Measurements from ENCODE around the gene UBALD1. TPM values are rescaled to one million over a fixed set of nuclear protein-coding genes. Genes with fewer than 3 reads are reported as not detected.

The UBALD1 gene
- total RNA-seq, 1 experiment from 2014 or later, result 29.9 TPM

DNA sequence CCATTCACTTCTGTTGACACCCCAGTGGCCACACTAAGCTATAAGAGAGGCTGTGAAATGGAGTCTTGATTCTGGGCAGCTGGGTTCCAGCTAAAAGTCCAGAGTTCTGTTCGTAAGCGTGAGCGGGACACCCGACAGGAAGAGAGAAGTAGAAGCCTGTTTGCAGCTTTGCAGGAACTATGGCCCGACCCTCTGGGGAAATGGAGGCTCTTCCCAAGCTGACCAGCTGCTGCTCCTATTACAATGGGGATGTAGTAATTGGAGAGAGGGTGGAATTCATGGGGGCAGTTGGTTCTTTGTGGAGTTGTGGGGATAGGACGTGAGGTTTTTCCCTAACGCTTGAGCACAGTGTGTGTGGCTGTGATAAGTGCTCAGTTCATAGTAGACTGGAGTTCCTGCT is 28.4 kb downstream of the UBALD1 start:
- H3K9me3 ChIP-seq (ENCODE audit: control insufficient read depth, insufficient read depth, low read depth, low read length), result no peaks in the 10 kb centered on the region; the same call in 1 of the 2 replicates
- intact Hi-C loops (cut with micrococcal nuclease; ENCODE audit: unreplicated experiment), result loop anchor here (5.0 kb wide), 2 partner anchors 69 to 84 kb away; no protein-coding TSS in a partner anchor

DNA sequence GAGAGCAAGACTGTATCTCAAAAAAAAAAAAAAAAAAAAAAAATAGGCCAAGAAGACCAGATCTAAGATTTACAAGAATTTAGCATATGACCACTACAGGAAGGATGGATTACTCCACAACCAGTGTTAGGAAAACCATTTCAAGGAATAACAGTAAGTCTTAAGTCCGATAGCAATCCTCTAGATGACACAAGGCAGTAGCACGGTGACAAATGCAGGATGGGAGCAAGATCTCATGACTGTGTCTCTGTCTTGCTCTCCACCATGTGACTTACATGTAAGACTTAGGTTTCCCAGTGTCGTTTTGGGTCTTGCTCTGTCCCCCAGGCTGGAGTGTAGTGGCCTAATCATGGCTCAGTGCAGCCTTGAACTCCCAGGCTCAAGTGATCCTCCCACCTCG is 30.8 kb downstream of the UBALD1 start:
- in situ Hi-C loops (cut with HindIII; ENCODE audit: low pct_unique_long_range_greater_than_20kb, low sequenced_read_pairs), result no loop called here
- DNase-seq (ENCODE audit: low read depth, low spot score) (no peak), ATAC-seq (no peak)
- H3K9me3 ChIP-seq (ENCODE audit: control insufficient read depth, insufficient read depth, low read depth, low read length), result no peaks in the 10 kb centered on the region; the same call in 1 of the 2 replicates
- no peak for TF ChIP-seq SIN3A (IDR thresholded peaks at IDR 0.05; ENCODE audit: borderline replicate concordance, insufficient read depth, low read depth, low read length)
- TF ChIP-seq TCF7L2 (IDR thresholded peaks at IDR 0.05; ENCODE audit: low read depth, low read length), result no peak
- TF ChIP-seq, protein P1, sequence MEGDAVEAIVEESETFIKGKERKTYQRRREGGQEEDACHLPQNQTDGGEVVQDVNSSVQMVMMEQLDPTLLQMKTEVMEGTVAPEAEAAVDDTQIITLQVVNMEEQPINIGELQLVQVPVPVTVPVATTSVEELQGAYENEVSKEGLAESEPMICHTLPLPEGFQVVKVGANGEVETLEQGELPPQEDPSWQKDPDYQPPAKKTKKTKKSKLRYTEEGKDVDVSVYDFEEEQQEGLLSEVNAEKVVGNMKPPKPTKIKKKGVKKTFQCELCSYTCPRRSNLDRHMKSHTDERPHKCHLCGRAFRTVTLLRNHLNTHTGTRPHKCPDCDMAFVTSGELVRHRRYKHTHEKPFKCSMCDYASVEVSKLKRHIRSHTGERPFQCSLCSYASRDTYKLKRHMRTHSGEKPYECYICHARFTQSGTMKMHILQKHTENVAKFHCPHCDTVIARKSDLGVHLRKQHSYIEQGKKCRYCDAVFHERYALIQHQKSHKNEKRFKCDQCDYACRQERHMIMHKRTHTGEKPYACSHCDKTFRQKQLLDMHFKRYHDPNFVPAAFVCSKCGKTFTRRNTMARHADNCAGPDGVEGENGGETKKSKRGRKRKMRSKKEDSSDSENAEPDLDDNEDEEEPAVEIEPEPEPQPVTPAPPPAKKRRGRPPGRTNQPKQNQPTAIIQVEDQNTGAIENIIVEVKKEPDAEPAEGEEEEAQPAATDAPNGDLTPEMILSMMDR (IDR thresholded peaks at IDR 0.05), result no peak
- no peaks in the 10 kb centered on the region for H3K4me1 ChIP-seq (ENCODE audit: control insufficient read depth, insufficient read depth, low read length)
- ChIA-PET CTCF (interaction anchor here (0.6 kb wide), 1 partner anchor 14 kb away, joined by 3 read pairs; no protein-coding TSS in a partner anchor), POLR2A (no interaction called here)
- no peak overlapping the region for H3K27ac ChIP-seq (ENCODE audit: low read length)
- no peaks in the 10 kb centered on the region for H3K27me3 ChIP-seq (ENCODE audit: control insufficient read depth, insufficient read depth, low read length)
- intact Hi-C loops (cut with micrococcal nuclease; ENCODE audit: unreplicated experiment), result no loop called here
- H3K4me3 ChIP-seq (ENCODE audit: low read depth in 2 of 2, low read length in 2 of 2), result no peak overlapping the region
- BruUV-seq (replicated peaks), result no TSS peak
- no peaks in the 10 kb centered on the region for H3K36me3 ChIP-seq (ENCODE audit: control insufficient read depth, insufficient read depth, low read length)

More for the DNA sequence above, 28.4 kb downstream of the UBALD1 start:
- DNase-seq (ENCODE audit: low read depth, low spot score), result no peak
- H3K4me1 ChIP-seq (ENCODE audit: control insufficient read depth, insufficient read depth, low read length), result no peaks in the 10 kb centered on the region
- H3K27me3 ChIP-seq (ENCODE audit: control insufficient read depth, insufficient read depth, low read length), result no peaks in the 10 kb centered on the region
- no peak overlapping the region for H3K4me3 ChIP-seq (ENCODE audit: low read depth in 2 of 2, low read length in 2 of 2)
- POLR2A ChIA-PET, result interaction anchor here (0.6 kb wide), 1 partner anchor 186 kb away, joined by 3 read pairs; no protein-coding TSS in a partner anchor
- BruUV-seq (replicated peaks), result no TSS peak
- H3K27ac ChIP-seq (ENCODE audit: low read length), result no peak overlapping the region
- in situ Hi-C loops (cut with HindIII; ENCODE audit: low pct_unique_long_range_greater_than_20kb, low sequenced_read_pairs), result no loop called here
- TF ChIP-seq POLR2AphosphoS5 (IDR thresholded peaks at IDR 0.05; ENCODE audit: low read depth, low read length) (no peak), SIN3A (IDR thresholded peaks at IDR 0.05; ENCODE audit: borderline replicate concordance, insufficient read depth, low read depth, low read length) (no peak), TCF7L2 (IDR thresholded peaks at IDR 0.05; ENCODE audit: low read depth, low read length) (no peak)
- TF ChIP-seq, protein P2, sequence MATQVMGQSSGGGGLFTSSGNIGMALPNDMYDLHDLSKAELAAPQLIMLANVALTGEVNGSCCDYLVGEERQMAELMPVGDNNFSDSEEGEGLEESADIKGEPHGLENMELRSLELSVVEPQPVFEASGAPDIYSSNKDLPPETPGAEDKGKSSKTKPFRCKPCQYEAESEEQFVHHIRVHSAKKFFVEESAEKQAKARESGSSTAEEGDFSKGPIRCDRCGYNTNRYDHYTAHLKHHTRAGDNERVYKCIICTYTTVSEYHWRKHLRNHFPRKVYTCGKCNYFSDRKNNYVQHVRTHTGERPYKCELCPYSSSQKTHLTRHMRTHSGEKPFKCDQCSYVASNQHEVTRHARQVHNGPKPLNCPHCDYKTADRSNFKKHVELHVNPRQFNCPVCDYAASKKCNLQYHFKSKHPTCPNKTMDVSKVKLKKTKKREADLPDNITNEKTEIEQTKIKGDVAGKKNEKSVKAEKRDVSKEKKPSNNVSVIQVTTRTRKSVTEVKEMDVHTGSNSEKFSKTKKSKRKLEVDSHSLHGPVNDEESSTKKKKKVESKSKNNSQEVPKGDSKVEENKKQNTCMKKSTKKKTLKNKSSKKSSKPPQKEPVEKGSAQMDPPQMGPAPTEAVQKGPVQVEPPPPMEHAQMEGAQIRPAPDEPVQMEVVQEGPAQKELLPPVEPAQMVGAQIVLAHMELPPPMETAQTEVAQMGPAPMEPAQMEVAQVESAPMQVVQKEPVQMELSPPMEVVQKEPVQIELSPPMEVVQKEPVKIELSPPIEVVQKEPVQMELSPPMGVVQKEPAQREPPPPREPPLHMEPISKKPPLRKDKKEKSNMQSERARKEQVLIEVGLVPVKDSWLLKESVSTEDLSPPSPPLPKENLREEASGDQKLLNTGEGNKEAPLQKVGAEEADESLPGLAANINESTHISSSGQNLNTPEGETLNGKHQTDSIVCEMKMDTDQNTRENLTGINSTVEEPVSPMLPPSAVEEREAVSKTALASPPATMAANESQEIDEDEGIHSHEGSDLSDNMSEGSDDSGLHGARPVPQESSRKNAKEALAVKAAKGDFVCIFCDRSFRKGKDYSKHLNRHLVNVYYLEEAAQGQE (IDR thresholded peaks at IDR 0.05; ENCODE audit: insufficient read depth in 1 of 2, low read depth in 2 of 2, low read length in 1 of 2), result no peak
- TF ChIP-seq, protein P1 (IDR thresholded peaks at IDR 0.05), result no peak
- CTCF ChIA-PET, result interaction anchor here (0.6 to 1.1 kb wide), 5 partner anchors 9 to 158 kb away, joined by 3 to 6 read pairs (median 4); no protein-coding TSS in a partner anchor
- no peak for ATAC-seq
- H3K36me3 ChIP-seq (ENCODE audit: control insufficient read depth, insufficient read depth, low read length), result no peaks in the 10 kb centered on the region

Measured in Panc1 (cell line).